HG02981 (cell line): ENCODE results near the gene STK11.

ENCODE experiments used
- ATAC-seq: cut with Tn5 transposase; IDR thresholded peaks from one replicate; pipeline ENCODE4 v1.9.1; 2021; ENCODE audit warnings: mild to moderate bottlenecking, moderate library complexity; ENCODE audit not compliant: unreplicated experiment

Gene STK11

DNA sequence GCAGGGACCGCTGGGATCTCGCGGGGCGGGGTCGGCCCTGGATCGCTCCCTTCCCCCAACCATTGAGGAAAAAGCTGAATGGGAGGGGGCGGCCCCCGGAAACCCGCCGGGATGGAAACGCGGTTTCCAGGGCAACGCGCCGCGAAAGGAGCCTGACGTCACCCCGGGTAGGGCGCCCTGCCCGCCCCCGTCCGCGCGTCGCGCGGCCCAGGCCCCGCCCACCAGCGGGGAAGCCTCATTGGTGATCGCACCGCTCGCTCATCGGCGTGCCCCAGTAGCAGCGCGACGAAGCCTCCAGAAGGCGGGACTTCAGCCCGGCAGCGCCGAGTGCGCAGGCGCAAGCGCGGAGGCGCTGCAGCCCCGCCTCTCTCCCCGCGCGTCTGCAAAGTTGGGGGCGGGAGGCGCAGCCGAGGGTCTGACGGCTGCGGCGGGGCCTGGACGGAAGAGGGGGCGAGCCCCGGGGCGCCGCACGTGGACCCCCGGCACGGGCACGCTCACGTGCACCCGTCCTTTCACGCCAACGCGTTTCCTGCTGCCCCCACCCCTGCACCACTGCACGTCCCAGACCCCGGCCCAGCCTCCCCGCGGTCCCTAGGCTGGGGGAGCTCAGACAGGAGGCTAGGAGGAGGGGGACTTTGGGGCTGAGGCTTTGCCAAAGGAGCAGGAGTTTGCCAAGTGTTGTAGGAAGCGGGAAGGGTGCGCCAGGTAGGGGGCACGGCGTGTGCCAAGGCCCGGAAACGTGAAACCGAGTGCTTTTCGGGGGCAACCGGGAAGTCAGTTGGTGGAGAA is 55.4 kb downstream of the STK11 start:
- ATAC-seq = peak; percentile 54

DNA sequence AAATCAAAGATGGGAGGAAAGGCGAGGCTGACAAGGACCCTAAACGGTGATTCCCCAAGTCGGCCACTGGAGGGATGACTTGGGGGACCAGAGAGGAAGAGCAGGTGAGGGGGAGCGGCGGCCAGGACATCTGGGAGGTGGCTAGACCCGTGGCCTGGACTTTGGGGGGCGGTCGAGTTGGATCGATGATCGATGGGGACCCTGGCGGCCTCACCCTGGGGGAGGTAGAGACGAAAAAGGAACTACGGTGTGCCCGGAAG is 55.9 kb downstream of the STK11 start:
- ATAC-seq = no peak

DNA sequence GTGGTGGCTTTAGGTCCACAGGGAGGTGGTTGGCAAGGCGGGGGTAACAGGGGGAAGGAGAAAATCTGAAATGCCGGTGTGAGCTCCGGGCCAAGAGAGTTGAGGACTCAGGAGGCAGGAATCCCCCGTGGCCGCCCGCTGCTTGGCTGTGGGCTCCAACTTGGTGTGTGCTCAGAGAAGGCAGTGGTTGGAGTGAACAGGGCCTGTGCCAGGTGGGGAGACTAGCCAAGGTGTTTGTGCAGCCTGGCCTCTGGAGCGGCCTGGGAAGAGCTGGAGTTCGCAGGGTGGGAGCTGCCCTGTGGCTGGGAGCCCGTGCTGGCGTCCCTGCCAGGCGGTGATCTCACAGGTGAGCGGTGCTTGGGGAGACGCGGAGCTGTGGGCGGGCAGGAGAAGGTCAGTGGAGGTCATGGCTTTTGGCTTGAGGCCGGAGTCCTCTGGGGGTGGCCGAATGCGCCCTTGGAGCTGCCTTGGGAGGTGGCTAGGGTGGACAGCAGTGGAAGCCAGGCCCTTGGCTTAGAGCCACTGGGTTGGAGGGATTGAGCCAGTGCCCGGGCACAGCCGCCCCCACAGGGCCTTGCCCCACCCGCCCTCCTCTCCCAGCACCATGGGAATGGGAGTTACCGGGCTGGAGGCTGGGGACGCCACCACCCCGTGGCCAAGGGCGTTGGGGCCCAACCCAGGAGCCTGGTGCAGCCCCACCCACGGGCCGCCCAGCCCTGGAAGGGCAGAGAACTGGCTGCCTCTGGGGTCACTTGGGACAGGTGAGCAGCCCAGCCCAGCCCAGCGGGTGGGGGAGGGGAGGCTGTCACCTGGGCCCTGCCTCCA is 56.4 kb downstream of the STK11 start:
- ATAC-seq = no peak

DNA sequence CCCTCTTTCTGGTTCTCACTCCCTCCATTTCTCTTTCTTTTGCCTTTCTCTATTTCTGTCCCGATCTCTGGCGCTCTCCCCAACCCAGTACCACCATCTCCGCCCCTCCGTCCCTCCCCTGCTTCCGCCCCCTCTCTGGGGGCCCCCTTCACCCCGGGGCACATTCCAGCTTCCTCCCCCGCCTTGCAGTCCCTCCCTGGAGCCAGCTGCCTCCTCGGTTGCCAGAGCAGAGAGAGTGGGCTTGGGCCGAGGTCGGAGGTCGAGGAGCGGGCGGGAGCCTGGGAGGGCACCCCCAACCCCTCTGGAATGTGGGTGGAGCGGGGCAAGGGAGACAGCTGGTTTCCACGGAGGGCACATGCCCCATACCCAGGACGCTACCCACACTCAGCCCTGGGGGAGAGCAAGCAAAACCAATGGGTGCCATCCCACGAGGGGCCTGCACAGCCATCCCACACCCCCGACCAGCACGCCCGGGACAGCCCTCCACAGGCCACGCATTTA is 57.1 kb downstream of the STK11 start:
- ATAC-seq = no peak

DNA sequence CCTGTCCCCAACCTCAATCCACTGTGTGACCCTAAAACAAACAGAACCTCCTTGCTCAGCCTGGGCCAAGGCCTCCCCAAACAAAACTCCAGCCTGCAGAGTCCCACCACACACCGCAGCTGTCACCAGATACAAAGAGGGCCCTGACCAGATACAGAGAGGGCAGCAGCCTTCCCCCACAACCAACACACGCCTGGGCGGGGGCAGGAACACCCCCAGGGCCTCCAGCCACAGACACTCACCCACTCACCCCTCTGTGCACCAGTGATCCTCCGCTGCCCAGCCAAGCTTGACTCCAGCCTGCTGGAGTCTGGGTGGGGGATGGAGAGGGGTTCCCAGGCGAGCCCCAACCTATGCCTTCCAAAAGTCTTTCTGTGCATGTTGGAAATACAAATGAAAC is 57.6 kb downstream of the STK11 start:
- ATAC-seq = no peak

DNA sequence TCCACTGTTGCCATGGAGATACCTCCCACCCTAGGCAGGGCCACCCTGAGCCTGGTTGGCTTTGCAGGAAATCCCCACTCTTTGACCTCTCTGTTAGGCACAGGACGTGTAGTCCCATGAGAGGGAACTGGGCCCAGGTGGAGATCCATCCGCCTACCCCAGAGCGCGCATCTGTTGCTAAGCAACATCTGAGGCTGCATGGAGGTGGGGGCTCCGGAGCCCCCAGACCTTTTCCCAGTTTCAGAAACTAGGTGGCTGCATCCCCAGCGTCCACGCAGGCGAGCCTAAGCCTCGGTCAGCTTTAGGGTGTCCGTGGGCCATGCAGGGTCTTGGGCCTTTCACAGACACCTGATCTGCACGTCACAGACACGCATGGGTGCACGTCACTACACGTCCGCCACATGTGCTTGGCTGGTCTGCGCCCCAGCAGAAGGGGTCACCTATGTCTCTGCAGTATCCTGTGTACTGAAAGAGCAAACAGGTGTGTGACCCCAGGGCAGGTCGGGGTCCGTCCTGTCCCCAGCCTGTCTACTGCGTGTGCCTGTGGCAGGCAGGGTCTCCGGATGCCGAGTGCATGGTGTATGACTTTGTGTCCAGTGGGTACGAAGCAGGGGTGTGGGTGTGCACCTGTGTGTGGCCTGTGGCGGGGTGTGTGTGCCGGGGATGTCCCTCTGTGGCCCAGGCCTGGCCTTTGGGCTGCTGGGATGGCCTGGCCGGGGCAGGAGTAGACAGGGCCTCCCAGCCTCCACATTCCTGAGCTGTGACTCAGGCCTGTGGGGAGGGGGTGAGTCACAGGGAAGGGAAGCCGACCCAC is 59.4 kb downstream of the STK11 start:
- no peak for ATAC-seq

DNA sequence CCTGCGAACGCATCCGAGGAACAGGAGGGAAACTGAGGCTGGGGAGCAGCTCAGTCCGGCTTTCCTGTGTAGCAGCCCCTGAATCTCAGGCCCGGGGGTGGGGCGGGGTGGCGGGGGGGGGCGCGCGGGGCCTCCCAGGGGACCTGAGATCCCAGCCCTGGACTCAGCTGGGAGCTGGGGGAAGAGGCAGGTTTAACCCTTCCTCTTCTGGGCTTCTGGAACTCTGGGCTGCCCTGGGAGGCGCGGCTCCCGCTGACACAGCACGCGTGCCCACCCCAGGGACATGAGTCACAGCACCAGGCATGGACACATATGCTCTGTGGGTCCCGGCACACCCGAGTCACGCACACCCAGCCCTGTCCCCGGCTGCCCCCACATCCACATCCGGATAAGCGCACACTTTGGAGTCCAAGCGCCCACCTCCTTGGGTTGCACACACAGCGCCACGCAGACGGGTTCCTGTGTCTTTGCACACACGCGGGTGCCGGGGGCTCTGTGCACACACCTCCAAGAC is 60.1 kb downstream of the STK11 start:
- no peak for ATAC-seq

DNA sequence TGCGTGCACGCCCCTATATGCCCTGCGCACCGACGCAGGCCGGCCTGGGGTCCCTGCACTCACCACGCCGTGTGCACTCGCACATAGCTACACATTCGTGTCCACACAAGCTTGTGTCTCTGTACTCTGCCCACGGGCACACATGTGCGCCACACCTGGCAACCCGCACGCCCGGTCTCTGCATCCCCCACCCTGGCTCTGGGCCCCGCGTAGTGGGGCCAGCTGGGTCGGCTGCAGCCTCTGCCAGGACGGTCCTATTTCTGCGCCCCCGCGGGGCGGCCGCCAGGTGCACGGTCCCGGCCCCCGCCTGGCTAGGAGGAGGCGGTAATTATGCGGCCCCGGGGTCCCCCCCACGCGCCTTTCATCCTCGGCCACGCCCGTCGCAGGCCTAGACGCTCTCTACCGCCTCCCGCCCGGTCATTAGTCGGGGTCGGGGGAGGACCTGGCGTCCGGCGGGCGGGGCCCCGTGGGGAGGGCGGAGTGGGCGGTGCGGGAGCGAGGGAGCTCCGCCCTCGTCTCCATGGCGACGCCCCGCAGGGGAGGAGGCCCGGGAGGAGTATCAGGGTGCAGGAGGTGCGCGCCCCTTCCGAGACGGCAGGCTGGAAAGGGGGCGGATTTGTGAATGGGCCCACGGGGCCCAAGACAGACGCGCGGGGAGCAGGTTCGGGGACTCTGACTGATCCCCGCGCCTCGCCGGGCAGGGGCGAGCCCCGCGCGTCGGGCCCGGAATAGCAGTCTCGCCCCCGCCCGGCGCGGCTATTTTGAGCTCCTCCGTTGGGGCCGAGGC is 60.7 kb downstream of the STK11 start:
- ATAC-seq = peak; percentile 28

DNA sequence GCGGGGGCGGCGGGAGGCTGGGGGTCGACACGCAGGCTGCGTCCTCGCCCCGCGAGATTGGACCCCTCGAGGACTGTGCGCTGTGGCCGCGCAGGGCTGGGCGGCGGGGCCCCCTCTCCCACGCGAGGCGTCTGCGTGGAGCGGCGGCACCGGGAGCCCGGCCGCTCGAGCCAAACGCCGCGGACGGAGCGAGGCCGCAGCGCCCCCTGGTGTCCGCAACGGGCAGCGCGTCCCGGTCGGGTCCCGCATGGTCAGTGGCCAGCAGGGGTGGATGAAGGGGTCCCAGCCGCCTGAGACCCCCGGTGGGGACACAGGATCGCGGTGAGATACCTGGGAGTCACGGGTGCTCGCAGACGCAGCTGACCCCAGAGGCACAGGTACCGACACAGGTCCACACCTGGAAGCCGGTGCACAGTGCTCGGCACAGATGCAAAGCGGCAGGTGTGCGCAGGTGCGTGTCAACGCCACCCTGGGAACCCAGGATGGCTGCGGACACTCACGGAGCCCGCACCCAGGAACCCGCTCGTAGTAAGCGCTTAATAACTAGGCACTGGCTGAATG is 61.4 kb downstream of the STK11 start:
- ATAC-seq = peak; percentile 10

DNA sequence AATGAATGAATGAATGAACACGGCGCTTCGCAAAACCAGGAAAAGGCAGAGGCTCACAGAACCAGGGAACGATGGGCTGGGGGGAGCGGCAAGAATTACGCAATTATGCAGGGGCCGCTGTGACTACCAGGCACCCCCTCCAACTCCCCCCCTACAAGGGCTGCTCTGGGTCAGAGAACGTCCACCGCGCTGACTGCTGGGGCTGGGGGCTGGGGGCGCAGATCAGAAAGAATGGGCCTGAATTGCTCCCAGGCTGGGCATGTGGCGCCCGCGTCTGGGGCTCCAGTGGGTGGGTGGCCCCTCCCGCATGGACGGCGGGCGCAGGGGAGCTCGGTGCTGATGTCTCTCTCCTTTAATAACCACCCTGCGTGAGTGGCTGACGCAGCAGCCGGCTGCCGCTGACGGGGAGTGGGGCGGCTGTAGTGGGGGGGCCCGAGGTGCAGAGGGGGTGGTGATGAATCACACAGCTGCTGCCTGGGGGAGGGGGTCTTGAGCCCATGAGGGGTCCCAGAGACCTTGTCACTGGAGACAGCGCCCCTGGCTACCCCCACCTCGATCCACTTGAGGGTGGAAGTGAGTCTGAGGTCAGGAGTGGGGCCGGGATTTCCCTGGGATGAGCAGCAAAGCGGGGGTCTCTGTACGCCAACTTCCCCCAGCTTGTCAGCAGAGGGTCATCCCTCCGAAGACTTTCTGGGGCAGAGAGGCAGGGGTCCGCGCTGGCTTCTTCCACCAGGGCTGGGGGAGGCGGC is 62.1 kb downstream of the STK11 start:
- ATAC-seq = no peak

DNA sequence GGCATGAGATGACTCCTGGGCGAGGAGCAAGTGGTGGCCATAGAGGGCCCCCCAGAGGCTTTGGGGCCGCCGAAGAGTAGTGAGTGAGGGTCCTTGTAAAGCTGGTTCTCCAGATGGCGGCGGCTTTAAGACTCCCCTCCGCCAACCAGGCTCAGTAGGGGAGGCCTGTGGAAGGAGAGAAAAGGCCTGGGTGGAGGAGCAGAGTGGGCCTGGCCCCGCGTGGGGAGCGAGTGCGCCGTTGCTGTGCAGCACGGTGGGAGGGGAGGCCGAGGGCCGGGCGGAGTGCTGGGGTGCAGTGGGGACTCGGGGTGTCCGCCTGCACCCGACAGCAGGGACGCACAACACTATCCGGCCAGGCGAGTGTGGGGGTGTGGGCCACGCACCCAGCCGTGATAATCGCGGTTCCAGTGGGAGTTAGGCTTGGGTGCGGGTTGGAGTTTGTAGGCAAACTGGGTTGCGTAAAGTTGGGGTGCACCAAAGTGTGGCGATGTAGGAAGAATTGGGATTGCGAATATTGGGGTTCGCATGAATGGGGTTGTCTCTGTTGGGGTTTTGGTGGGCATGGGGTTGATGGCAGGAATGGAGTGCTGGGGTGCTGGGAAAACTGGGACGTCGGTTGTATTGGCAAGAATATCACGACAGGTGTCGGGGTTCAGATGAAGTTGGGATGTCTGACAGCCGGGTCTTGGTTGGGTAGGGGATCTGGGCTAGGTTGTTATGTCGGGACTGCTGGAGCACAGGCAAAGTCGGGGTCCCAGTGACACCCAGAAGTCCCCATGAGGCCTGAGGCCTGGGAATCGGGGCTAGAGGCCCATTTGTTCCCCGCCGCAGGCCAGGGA is 62.9 kb downstream of the STK11 start:
- ATAC-seq = no peak

DNA sequence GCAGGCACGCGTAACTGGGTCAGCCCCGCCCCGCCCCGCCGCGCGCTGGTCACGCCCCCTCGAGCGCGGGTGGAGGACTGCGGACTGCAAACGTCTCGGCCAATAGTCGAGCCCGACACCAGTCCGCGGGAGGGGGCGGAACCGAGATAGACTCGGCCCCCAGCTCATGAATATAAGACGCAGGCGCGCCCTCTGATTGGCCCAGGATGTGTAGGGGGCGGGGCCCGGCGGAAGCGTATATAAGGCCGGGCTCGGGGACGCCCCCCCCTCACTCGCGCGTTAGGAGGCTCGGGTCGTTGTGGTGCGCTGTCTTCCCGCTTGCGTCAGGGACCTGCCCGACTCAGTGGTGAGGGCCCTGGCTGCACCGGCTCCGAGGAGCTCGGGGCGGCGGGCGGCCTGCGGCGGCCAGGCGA is 63.5 kb downstream of the STK11 start, which contains the start of gene CIRBP:
Gene CIRBP, plus strand, starts transcription at position 268 of the 413 bp plus-strand sequence. CDS start 1,602 bp downstream, outside the sequence.
- peak; percentile 50 for ATAC-seq

DNA sequence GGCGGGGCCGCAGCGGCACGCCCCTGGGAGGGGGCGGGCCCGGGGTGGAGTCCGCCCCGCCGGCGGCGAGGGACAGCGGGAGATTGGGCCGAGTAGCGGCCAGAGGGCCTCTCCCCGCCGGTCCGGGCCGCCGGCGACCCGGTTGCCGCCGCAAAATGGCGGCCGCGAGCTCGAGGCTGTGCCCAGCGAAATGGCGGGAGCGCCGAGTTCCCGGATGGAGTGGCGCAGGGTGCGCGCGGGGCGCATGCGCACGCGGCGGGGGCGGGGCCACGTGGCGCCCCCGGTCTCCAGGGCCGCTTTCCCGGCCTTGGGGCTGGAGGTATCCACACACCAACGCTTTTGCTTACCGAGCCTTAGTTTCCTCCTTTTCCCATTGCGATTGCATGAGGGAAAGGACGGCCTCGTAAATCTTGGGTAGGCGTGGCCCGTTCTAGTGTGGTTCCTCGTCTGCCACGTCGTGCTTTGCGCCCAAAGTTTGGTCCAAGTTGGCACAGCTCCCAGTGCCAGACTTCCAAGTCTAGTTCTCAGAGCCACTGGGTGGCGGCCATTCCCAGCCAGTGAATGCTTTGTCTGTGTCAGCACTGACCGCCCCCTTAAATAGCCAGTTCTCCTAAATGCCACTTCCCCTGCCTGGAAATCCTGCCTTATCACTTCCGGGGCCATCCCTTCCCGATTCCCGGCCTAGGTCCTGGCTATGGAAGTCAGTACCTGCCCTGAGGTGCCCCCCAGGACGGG is 64.1 kb downstream of the STK11 start:
- peak; percentile 22 for ATAC-seq

DNA sequence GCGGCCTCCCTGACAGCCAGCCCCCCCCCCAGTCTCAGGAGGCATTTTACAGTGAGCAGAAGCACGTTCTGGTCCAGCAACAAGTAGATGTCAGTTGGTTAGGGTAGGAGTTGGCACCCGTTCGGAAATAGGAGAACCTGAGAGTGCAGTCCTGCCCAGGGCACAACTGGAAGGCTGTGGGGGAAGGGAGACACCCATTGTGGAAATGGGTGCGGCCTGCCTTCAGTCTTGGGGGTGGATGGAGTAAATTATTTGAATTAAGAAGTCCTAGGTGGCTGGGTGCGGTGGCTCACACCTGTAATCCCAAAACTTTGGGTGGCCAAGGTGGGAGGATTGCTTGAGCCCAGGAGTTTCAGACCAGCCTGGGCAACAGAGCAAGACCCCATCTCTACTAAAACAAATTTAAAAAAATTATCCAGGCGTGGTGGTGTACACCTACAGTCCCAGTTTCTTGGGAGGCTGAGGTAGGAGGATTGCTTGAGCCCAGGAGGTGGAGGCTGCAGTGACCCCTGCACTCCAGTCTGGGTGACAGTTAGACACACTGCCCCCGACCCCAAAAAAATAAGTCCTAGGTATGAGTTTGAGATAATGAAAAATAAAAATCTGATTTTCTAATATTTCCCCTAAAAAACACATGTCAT is 64.8 kb downstream of the STK11 start:
- ATAC-seq = no peak

DNA sequence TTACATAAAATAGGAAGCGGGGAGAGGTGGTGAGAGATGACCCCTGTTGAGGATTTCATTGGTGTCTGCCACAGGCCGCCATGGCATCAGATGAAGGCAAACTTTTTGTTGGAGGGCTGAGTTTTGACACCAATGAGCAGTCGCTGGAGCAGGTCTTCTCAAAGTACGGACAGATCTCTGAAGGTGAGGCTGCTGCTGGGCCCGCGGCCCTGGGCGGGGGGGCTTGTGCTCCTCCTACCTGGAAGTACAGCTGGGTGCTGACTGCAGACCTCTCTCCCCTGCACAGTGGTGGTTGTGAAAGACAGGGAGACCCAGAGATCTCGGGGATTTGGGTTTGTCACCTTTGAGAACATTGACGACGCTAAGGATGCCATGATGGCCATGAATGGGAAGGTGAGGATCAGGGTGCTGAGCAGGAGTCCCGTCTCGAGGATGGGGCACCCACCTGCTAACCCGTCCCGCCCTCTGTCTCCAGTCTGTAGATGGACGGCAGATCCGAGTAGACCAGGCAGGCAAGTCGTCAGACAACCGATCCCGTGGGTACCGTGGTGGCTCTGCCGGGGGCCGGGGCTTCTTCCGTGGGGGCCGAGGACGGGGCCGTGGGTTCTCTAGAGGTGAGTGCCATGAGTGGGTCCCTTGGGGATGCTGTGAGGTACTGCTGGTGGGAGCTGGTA is 65.4 kb downstream of the STK11 start:
- no peak for ATAC-seq

DNA sequence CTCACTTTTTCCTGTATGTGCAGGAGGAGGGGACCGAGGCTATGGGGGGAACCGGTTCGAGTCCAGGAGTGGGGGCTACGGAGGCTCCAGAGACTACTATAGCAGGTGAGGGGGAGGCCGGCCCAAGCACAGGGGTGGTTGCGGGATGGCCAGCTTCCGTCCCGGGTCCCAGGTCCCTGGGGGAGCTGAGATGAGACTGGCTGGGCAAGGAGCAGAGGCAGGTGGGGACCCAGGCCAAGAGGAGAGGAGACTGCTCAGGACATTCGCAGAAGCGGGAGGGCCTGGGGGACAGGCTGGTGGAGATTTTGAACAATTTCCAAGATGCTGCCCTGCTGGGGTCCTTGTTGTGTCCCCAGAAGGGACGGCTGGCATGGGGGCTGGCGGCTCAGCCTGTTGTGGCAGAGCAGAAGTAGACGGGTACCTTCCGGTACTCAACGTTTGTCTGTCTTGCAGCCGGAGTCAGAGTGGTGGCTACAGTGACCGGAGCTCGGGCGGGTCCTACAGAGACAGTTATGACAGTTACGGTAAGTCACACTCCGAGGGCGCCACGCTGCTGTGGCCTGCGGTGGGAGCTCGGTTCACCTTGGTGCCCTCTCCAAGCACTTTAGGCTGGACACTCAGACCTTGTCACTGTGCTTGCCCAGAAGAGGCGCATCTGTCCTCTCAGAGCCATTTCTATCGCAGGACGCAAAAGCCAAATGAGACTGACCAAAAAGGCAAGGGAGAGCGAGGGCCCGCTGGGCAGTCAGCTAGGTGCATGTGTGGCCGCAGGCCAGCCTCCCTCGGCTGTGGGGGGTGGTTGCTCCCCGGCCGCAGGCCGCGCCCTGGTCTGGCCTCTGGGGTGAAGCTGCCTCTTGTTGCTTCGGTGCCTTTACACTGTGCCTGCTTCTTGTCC is 66.2 kb downstream of the STK11 start:
- no peak for ATAC-seq
